GM21576 (cell line): ENCODE data around the gene PCBD1.

Experiments
- ATAC-seq: cut with Tn5 transposase; IDR thresholded peaks from one replicate; pipeline ENCODE4 v1.9.1; 2021; ENCODE audit warnings: mild to moderate bottlenecking, moderate library complexity; ENCODE audit not compliant: unreplicated experiment

PCBD1 gene

DNA sequence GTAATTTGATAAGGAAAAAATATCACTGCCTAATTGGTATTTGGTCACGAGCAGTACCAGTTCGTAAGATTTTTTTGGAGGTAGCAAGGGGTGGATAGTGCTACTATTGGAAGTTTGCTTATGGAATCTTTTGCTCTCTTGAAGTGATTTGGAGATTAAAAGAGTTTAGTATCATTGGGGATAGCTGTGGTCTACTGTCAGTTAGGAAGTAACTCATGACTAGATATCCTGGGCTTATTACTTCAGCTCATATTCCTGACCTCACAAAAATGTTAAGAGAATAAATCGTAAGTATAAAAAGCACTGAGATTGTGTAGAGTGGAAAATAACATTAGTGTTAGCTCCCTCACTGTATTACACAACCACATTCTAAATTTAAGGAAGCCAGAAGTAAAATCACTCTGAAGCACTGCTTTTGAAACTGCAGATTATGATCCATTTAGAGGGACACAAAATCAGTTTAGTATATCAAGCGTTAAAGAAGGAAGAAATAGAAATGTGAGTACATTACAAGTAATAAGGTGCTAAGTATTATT, 50.0 kb downstream of the PCBD1 start:
- ATAC-seq = no peak

DNA sequence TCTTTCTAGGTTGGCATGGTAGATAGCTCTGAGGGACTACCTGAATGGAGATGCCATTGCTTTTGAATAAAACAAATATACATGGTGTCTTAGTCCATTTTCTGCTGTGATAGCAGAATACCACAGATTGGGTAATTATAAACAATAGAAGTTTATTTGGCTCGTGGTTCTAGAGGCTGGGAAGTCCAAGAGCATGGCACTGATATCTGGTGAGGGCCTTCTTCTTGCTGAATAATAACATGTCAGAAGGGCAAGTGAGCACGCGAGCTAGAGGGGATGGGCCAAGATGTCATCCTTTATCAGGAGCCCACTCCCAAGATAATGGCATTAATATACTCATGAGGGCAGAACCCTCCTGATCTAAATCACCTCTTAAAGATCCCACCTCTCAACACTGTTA, 50.7 kb downstream of the PCBD1 start:
- no peak for ATAC-seq

DNA sequence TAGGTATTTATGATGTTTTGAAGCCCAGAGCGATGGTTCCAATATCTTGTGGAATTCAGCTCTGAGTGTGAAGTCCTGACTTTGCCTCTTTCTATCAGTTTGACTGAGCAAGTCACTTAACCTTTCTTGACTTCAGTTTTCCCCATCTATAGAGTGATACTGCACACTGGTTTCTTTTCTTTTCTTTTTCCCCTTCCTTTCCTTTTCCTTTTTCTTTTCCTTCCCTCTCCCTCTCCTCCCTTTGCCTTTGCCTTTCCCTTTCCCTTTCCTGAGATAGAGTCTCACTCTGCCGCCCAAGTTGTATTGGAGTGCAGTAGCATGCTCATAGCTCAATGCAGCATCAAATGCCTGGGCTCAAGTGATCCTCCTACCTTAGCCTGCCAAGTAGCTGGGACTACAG, 52.0 kb downstream of the PCBD1 start:
- ATAC-seq = no peak

DNA sequence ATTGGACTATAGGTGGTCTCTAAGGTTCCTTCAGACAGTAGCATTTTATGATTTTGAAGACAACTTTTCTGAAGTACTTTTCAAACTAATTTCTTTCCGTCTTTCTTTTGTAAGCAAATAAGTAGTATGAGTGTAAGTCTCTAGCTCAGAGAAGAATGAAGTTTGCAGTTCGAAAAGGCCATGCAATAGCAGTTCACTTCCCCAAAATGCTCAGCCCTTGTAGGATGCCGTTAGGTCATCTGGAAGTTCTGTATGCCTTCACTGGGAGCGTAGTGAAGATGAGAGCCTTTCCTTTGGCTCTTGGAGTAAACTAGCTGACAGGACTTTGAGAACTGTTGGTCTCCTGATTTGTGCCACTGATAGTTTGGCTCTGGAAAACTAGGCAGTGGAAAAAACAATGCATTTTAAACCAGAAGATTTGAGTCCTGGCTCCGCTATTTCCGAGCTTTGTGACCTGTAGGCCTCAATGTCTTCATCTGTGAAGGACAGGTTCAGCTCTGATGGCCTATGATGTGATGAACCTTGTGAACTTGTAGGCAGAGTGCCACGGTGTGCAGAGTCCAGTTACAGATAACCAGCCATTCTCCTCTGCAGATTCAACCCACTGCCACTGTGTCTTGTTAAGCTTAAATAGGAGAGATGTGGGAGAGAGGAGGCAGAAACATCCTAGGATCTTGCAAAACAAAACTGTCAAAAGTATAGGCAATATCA, 53.8 kb downstream of the PCBD1 start:
- no peak for ATAC-seq

DNA sequence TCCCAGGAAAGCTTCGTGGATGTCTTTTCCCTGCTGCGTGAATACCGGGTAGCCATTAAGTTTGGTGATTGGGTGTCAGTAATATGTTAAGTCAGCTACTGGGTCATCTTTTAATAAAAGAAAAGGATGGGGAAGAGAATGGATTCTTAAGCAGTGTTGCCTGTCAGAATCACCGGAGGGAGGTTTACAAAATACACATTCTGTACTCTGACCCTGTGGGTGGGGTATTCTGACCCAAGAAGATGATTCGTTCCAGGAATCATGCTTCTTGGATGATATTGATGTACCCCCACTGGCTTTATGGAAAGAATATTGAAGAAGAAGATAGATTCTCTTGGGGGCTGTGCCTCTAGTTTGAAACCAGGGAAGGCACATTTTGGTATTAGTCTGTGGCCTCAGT, 54.3 kb downstream of the PCBD1 start:
- no peak for ATAC-seq

DNA sequence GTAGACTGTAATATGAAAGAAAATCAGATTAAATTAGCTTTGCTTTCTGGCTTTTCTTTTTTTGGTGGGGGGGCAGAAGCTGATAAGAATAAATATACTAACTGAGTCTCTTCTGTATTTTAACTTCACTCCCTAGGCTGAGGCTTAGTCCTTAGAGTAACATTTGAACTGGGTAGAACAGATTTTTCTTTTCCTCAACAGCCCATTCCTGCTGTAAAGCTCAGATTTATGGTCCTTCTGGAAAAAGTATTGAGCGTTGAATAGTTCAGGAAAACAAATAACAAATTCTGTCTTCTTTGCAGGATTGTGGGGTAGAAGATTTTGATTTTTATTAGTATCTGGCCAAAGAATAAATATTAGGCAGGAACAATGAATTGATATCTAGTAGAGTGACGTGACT, 54.8 kb downstream of the PCBD1 start:
- no peak for ATAC-seq
